Measurements from ENCODE around the gene DEPDC5. TPM values are rescaled to one million over a fixed set of nuclear protein-coding genes. Genes with fewer than 3 reads are reported as not detected.

Gene DEPDC5
- total RNA-seq, 1 donor: 15.2 TPM

GRCh38 chr22:31764785-31765184 is 11.0 kb downstream of the DEPDC5 start:
- Histone ChIP-seq H3K27ac (ENCODE audit: low read depth, low read length) (no peak overlapping the region), H3K27me3 (ENCODE audit: insufficient read depth, low read length) (no peaks in the 10 kb centered on the region), H3K9me3 (ENCODE audit: low read depth, low read length) (no peaks in the 10 kb centered on the region), H3K4me1 (ENCODE audit: insufficient read depth, low read length) (no peaks in the 10 kb centered on the region), H4K20me1 (ENCODE audit: insufficient read depth, low read length) (no peaks in the 10 kb centered on the region), H3K36me3 (ENCODE audit: insufficient read depth, low read length) (peaks cover 29% of the 10 kb centered on the region), H3K4me3 (ENCODE audit: insufficient read depth, low read length) (no peak overlapping the region), H3K79me2 (ENCODE audit: insufficient read depth, low read length) (no peaks in the 10 kb centered on the region), H3K4me2 (ENCODE audit: insufficient read depth, low read length) (no peak overlapping the region), H2AFZ (ENCODE audit: low read length) (no peak overlapping the region)
- TF ChIP-seq, protein P1, sequence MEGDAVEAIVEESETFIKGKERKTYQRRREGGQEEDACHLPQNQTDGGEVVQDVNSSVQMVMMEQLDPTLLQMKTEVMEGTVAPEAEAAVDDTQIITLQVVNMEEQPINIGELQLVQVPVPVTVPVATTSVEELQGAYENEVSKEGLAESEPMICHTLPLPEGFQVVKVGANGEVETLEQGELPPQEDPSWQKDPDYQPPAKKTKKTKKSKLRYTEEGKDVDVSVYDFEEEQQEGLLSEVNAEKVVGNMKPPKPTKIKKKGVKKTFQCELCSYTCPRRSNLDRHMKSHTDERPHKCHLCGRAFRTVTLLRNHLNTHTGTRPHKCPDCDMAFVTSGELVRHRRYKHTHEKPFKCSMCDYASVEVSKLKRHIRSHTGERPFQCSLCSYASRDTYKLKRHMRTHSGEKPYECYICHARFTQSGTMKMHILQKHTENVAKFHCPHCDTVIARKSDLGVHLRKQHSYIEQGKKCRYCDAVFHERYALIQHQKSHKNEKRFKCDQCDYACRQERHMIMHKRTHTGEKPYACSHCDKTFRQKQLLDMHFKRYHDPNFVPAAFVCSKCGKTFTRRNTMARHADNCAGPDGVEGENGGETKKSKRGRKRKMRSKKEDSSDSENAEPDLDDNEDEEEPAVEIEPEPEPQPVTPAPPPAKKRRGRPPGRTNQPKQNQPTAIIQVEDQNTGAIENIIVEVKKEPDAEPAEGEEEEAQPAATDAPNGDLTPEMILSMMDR (IDR thresholded peaks at IDR 0.05; ENCODE audit: extremely low read depth, low read depth, low read length): no peak
- peak; percentile 18 for DNase-seq (ENCODE audit: insufficient read length, low spot score, missing footprints)

DNA sequence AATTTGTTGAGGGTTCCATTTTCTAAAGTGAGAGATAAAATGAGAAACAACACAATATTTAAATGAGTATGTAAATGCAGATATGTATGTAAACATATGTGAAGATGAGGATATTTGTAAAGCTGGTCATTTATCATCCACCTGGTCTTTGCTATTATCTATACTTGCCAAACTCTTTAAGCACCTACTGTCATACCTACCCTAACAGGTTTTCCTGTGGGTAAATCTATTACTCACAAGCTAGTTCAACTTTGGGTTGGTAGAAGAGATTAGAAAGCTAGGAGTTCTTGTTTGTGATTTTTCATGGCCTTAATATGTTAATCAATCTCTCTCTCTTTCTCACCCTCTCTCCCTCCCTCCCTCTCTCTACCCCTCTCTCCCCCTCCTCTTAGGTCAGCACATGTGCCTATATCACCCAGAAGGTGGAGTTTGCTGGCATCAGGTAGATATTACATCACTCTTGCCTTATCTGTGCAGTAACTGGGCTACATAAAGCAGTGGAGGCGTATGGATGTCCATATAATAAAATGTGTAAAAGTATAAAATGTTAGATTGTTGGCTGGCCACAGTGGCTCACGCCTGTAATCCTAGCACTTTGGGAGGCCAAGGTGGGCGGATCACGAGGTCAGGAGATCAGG is 14.7 kb downstream of the DEPDC5 start:
- H3K9me3 ChIP-seq (ENCODE audit: low read depth, low read length): no peaks in the 10 kb centered on the region
- no peak overlapping the region for H3K4me3 ChIP-seq (ENCODE audit: insufficient read depth, low read length)
- DNase-seq (ENCODE audit: insufficient read length, low spot score, missing footprints): no peak
- H3K4me1 ChIP-seq (ENCODE audit: insufficient read depth, low read length): no peaks in the 10 kb centered on the region
- H3K27me3 ChIP-seq (ENCODE audit: insufficient read depth, low read length): no peaks in the 10 kb centered on the region
- H2AFZ ChIP-seq (ENCODE audit: low read length): no peak overlapping the region
- H3K79me2 ChIP-seq (ENCODE audit: insufficient read depth, low read length): no peaks in the 10 kb centered on the region
- H3K36me3 ChIP-seq (ENCODE audit: insufficient read depth, low read length): peaks cover 33% of the 10 kb centered on the region
- TF ChIP-seq, protein P1 (IDR thresholded peaks at IDR 0.05; ENCODE audit: extremely low read depth, low read depth, low read length): no peak
- H4K20me1 ChIP-seq (ENCODE audit: insufficient read depth, low read length): no peaks in the 10 kb centered on the region
- H3K27ac ChIP-seq (ENCODE audit: low read depth, low read length): no peak overlapping the region
- no peak overlapping the region for H3K4me2 ChIP-seq (ENCODE audit: insufficient read depth, low read length)

DNA sequence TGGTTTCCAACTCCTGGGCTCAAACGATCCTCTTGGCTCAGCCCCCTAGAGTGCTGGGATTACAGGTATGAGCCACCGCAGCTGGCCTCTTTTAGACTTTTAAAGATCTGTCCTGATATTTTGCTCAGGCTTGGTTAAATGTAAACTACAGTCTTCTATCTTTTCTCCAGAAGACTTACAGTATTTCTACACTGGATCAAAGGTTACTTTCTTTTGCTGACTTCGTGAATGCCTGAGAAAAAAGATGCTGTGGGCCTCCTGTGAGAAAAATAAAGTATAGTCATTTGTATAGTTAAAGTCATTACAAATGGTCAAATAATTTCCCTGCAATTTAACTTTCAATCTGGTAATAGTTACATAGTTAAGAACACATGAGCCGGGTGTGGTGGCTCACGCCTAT is 19.6 kb downstream of the DEPDC5 start:
- peaks cover 21% of the 10 kb centered on the region for H3K36me3 ChIP-seq (ENCODE audit: insufficient read depth, low read length)
- no peaks in the 10 kb centered on the region for H3K27me3 ChIP-seq (ENCODE audit: insufficient read depth, low read length)

DNA sequence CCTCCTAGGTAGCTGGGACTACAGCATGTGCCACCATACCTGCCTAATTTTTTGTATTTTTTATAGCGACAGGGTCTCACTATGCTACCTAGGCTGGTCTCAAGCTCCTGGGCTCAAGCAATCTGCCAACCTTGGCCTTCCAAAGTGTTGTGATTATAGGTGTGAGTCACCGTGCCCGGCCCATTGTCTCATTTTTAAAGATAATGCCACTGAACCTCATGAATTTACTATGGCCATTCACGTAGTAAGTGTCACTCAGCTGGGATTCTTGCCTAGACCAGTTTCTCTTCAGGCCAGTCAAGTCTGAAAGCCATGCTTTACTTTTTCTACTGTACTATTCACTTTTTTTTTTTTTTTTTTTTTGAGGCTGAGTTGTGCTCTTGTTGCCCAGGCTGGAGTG is 22.4 kb downstream of the DEPDC5 start:
- no peak overlapping the region for H2AFZ ChIP-seq (ENCODE audit: low read length)
- TF ChIP-seq, protein P1 (IDR thresholded peaks at IDR 0.05; ENCODE audit: extremely low read depth, low read depth, low read length): no peak
- H3K79me2 ChIP-seq (ENCODE audit: insufficient read depth, low read length): no peaks in the 10 kb centered on the region
- no peak overlapping the region for H3K4me3 ChIP-seq (ENCODE audit: insufficient read depth, low read length)
- H3K4me1 ChIP-seq (ENCODE audit: insufficient read depth, low read length): no peaks in the 10 kb centered on the region
- no peak overlapping the region for H3K27ac ChIP-seq (ENCODE audit: low read depth, low read length)
- H3K9me3 ChIP-seq (ENCODE audit: low read depth, low read length): no peaks in the 10 kb centered on the region
- DNase-seq (ENCODE audit: insufficient read length, low spot score, missing footprints): no peak
- H3K4me2 ChIP-seq (ENCODE audit: insufficient read depth, low read length): no peak overlapping the region
- no peaks in the 10 kb centered on the region for H4K20me1 ChIP-seq (ENCODE audit: insufficient read depth, low read length)
- H3K36me3 ChIP-seq (ENCODE audit: insufficient read depth, low read length): peaks cover 21% of the 10 kb centered on the region
- no peaks in the 10 kb centered on the region for H3K27me3 ChIP-seq (ENCODE audit: insufficient read depth, low read length)

More for the DNA sequence above, 19.6 kb downstream of the DEPDC5 start:
- H3K27ac ChIP-seq (ENCODE audit: low read depth, low read length): no peak overlapping the region
- H3K9me3 ChIP-seq (ENCODE audit: low read depth, low read length): no peaks in the 10 kb centered on the region
- no peaks in the 10 kb centered on the region for H4K20me1 ChIP-seq (ENCODE audit: insufficient read depth, low read length)
- H3K4me3 ChIP-seq (ENCODE audit: insufficient read depth, low read length): no peak overlapping the region
- H3K79me2 ChIP-seq (ENCODE audit: insufficient read depth, low read length): no peaks in the 10 kb centered on the region
- H3K4me2 ChIP-seq (ENCODE audit: insufficient read depth, low read length): no peak overlapping the region
- DNase-seq (ENCODE audit: insufficient read length, low spot score, missing footprints): no peak
- no peak overlapping the region for H2AFZ ChIP-seq (ENCODE audit: low read length)
- TF ChIP-seq, protein P1 (IDR thresholded peaks at IDR 0.05; ENCODE audit: extremely low read depth, low read depth, low read length): no peak
- H3K4me1 ChIP-seq (ENCODE audit: insufficient read depth, low read length): no peaks in the 10 kb centered on the region

All from osteoblast (primary cell).